Psoas muscle (tissue), 8 donors: ENCODE data around the gene PTPN14. TPM values are rescaled to one million over a fixed set of nuclear protein-coding genes. Genes with fewer than 3 reads are reported as not detected.

Experiments used
- ATAC-seq, 4 donors: fragments of 200-7000 bp; cut with Tn5 transposase; one replicate each; pipeline ENCODE4 v1.9.1; 2020; ENCODE audit warnings: moderate library complexity in 3 of 4, mild to moderate bottlenecking in 2 of 4
- DNase-seq, 2 donors: peaks; one replicate each; pipeline ENCODE4 v3.0.0-alpha.2; 2020
- H3K27ac ChIP-seq: fragments of 200-600 bp; one replicate; pipeline ENCODE4 v1.8.0; 2022
- H3K27me3 ChIP-seq, 3 donors: fragments of 200-600 bp in 1 of 3; one replicate each; pipeline versions ENCODE4 v1.6.1 to v1.8.0; 2013 to 2022; ENCODE audit warnings: low read length in 2 of 3, mild to moderate bottlenecking in 2 of 3, moderate library complexity in 1 of 3; ENCODE audit not compliant: insufficient read depth in 3 of 3
- H3K36me3 ChIP-seq, 2 donors: fragments of 200-600 bp in 1 of 2; one replicate each; pipeline versions ENCODE4 v1.6.1 to v1.8.0; 2013 to 2022; ENCODE audit warnings: low read depth in 1 of 2, mild to moderate bottlenecking in 1 of 2, moderate library complexity in 1 of 2; ENCODE audit not compliant: insufficient read depth in 1 of 2
- H3K4me1 ChIP-seq: fragments of 200-600 bp; one replicate; pipeline ENCODE4 v1.8.0; 2022
- H3K4me3 ChIP-seq: fragments of 200-600 bp; one replicate; pipeline ENCODE4 v1.8.0; 2022; ENCODE audit warnings: mild to moderate bottlenecking
- H3K9me3 ChIP-seq: fragments of 200-600 bp; one replicate; pipeline ENCODE4 v1.8.0; 2022
- WGBS, 3 donors: extraction: QIAGEN DNeasy Blood & Tissue Kit; methylation state at CpG; one replicate each; pipeline versions ENCODE4 v1.1.6 to v1.1.7; 2013; 5-methylcytosine and 5-hydroxymethylcytosine counted together
- intact Hi-C, 2 donors: fragments of 100-400 bp; cut with DNase I; formaldehyde crosslinking; loops; one replicate each; pipeline versions ENCODE4 v1.11.0 to v1.14.2; 2022
- polyA plus RNA-seq, 3 donors: library from polyadenylated mRNA; stranded (reverse); fragments of 200-250 nt; gene quantifications; one replicate each; pipeline ENCODE4 v1.2.3, GENCODE V29; 2013
- total RNA-seq, 4 donors: library from RNA; stranded (reverse); fragmentation: NEBNext Ultra II Directional in 2 of 4; extraction: Animal tissue kit (Norgen Biotek cat#: 25700) in 2 of 4; gene quantifications; one replicate each; pipeline versions ENCODE4 v1.2.1 to v1.2.4, GENCODE V29; 2021 to 2023
- TF ChIP-seq, protein P1 (sequence below): fragments of 200-600 bp; IDR thresholded peaks from one replicate; pipeline ENCODE4 v1.8.0; 2022; ENCODE audit warnings: antibody characterized with exemption
- donor health status: healthy with polysubstance abuse.
- donor health status: DM: no; HTN: no; CAD: no; lungs with moderate emphysema.
- donor health status: Bipolar disorder and iron deficiency.
- donor health status: healthy.
- donor health status: DM: yes; HTN: yes; CAD: no.
- donor health status: DM: no; HTN: no; CAD: no.
- donor health status: DM: no; HTN: no; CAD: no.
- donor health status: DM: yes; HTN: yes; CAD: no.

PTPN14 gene
- total and polyA plus RNA-seq, 7 donors, result 7.2 to 106 (median 50.8) TPM

DNA sequence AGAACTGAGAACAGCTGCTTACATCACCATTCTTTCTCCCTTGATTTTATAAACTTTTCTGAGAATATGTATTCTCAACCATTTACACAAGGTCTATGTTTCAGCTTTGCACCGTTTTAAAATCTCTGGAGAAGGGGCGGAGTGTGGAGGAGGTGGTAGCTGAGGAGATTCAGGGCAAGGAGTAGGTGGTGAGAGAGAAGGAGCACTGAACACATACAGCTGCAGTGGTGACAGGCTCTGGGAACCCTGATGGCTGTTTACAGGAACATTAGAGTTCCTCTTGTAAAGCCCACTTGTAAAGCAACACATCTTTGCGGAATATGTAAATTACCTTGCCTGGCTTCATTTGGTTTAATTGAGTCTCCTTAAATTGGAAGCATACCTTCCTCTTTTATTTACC is 180.8 kb downstream of the PTPN14 start:
- DNase-seq (no peak), ATAC-seq (no peak)
- no peaks in the 10 kb centered on the region for H3K9me3 ChIP-seq
- TF ChIP-seq, protein P1, sequence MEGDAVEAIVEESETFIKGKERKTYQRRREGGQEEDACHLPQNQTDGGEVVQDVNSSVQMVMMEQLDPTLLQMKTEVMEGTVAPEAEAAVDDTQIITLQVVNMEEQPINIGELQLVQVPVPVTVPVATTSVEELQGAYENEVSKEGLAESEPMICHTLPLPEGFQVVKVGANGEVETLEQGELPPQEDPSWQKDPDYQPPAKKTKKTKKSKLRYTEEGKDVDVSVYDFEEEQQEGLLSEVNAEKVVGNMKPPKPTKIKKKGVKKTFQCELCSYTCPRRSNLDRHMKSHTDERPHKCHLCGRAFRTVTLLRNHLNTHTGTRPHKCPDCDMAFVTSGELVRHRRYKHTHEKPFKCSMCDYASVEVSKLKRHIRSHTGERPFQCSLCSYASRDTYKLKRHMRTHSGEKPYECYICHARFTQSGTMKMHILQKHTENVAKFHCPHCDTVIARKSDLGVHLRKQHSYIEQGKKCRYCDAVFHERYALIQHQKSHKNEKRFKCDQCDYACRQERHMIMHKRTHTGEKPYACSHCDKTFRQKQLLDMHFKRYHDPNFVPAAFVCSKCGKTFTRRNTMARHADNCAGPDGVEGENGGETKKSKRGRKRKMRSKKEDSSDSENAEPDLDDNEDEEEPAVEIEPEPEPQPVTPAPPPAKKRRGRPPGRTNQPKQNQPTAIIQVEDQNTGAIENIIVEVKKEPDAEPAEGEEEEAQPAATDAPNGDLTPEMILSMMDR, result no peak
- H3K27me3 ChIP-seq, result no peaks in the 10 kb centered on the region
- H3K36me3 ChIP-seq, result peaks cover 0 to 71% of the 10 kb centered on the region in 2 donors
- 89 to 92% (median 91%) methylated on average over 3 of the region's 3 CpGs for WGBS, 3 donors
- H3K4me3 ChIP-seq, result no peak overlapping the region
- H3K27ac ChIP-seq, result no peak overlapping the region
- peaks cover 6% of the 10 kb centered on the region for H3K4me1 ChIP-seq
- intact Hi-C loops, result no loop called here

DNA sequence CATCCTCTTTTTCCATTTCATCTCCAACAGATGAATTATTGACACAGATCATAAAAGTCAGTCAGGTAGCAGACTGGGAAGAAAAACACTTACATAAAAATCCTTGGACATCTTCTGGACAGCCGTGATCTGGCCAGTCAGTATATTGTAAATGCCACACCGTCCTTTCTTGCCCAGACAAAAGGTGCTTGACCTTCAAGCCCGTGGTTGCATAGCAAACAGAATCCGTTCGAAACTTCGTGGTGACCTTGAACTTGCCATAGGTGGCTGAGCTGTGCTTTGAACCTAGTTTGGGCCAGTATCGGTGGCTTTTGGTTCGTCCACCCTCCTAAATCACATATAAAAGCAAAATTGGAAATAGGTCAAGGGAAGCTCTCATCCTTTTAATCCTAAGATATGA is 182.0 kb downstream of the PTPN14 start:
- Histone ChIP-seq H3K36me3 (peaks cover 0 to 64% of the 10 kb centered on the region in 2 donors), H3K4me1 (peaks cover 6% of the 10 kb centered on the region), H3K27me3 (no peaks in the 10 kb centered on the region), H3K27ac (no peak overlapping the region), H3K9me3 (no peaks in the 10 kb centered on the region), H3K4me3 (no peak overlapping the region)
- intact Hi-C loops, result loop anchor here in 1 of 2 donors (10.0 kb wide), 1 partner anchor 185 kb away; the partner anchor contains the start of gene PTPN14
- DNase-seq, result no peak
- no peak for ATAC-seq
- WGBS, 3 donors, result 86 to 88% (median 86%) methylated on average over 8 of the region's 8 CpGs
- TF ChIP-seq, protein P1, result no peak

DNA sequence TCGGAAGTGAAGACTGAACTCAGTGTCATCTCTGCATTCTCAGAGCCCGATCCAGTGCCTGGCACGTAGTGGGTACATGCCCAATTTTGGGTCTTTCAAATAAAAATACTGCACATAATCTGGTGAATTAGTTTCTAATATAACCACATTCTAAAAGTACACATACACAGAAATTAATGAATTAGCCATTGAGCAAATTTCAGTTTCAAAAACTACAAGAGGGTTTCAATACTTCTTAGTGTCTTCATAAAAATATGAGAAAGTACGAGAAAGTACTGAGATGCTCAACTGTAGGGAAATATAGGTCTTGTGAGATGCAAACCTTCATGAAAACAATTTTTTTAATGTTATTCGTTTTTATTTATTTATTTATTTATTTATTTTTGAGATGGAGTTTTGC is 183.6 kb downstream of the PTPN14 start:
- Histone ChIP-seq H3K27me3 (no peaks in the 10 kb centered on the region), H3K4me3 (no peak overlapping the region), H3K4me1 (peaks cover 9% of the 10 kb centered on the region), H3K9me3 (no peaks in the 10 kb centered on the region), H3K36me3 (peaks cover 0 to 65% of the 10 kb centered on the region in 2 donors), H3K27ac (no peak overlapping the region)
- TF ChIP-seq, protein P1, result no peak
- WGBS, 3 donors, result 83 to 95% (median 87%) methylated on average over 5 of the region's 5 CpGs
- intact Hi-C loops, result loop anchor here in 1 of 2 donors (10.0 kb wide), 1 partner anchor 187 kb away; the partner anchor contains the start of gene PTPN14
- DNase-seq (no peak), ATAC-seq (no peak)

DNA sequence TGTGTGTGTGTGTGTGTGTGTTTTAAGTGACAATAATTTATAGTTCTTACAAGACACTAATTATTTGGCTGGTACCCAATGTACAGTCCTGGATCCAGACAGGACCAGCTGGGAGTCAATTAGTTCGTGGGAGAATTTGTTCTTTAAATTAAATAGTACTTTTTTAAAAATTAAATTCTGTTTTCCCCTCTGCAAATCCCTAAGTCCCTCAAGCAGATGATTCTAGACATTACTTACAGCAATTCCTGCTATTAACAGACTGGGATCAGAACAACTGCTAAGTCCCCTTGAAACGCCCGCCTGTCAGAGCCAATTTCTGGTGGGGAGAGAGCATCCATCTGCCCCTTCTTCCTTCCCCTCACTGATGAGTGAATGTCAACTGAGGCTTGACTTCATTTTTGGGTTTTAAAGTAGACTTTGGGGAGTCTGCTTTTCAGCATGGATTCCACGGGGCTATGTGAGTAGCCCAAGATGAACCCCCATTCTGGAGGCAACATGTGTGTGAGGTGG is 186.6 kb downstream of the PTPN14 start:
- intact Hi-C loops, result loop anchor here (5.0 to 10.0 kb wide), 2 partner anchors 187 to 190 kb away; partner anchors contain the start of gene PTPN14 (in 2 of the 2)
- no peak overlapping the region for H3K27ac ChIP-seq

More for the DNA sequence above, 186.6 kb downstream of the PTPN14 start:
- Histone ChIP-seq H3K27me3 (no peaks in the 10 kb centered on the region), H3K4me1 (peaks cover 27% of the 10 kb centered on the region), H3K4me3 (no peak overlapping the region), H3K36me3 (peaks cover 2 to 53% of the 10 kb centered on the region in 2 donors), H3K9me3 (no peaks in the 10 kb centered on the region)
- DNase-seq (no peak), ATAC-seq (no peak)
- TF ChIP-seq, protein P1, result no peak
- 69 to 81% (median 71%) methylated on average over 4 of the region's 4 CpGs for WGBS, 3 donors
